Prostate gland (tissue), 2 donors: ENCODE results near the gene KRT39.

ENCODE experiments used
- CTCF ChIP-seq, 4 experiments: fragments of 200-600 bp in 2 of 4; fragments of 450-650 bp in 2 of 4; sonication (generic) in 2 of 4; IDR thresholded peaks; 1 replicate in 3 of 4; 2 replicates in 1 of 4; pipeline ENCODE4 v1.5.1; 2016 to 2019; ENCODE audit warnings: antibody characterized with exemption in 4 of 4, mild to moderate bottlenecking in 2 of 4, moderate library complexity in 2 of 4
- POLR2A ChIP-seq: fragments of 450-650 bp; IDR thresholded peaks from one replicate; pipeline ENCODE4 v1.6.1; 2016; ENCODE audit warnings: antibody characterized with exemption, mild to moderate bottlenecking

- TF ChIP-seq CTCF (IDR thresholded peaks at IDR 0.05) (no peak), POLR2A (no peak)
Measured at GRCh38 chr17:40914075-40914855, 52.5 kb downstream of the KRT39 start.
